Stimulated activated naive CD8-positive, alpha-beta T cell treated with anti-CD3 and anti-CD28 coated beads, Interleukin-15, Interleukin-2, amounts not matched to agents 100 U/mL and 50 U/mL, for 24 hours (primary cell): ENCODE results near the gene PHACTR3.
"Not testable (repeated sequence)": the region's sequence is repeated elsewhere in the genome, so short reads cannot be mapped to it uniquely, and the experiment has no call there.

ENCODE experiments used
- ATAC-seq: fragments of 150-1000 bp; cut with Tn5 transposase; one replicate; pipeline ENCODE4 v1.10.0; 2021
- DNase-seq: peaks from one replicate; pipeline ENCODE4 v3.0.0; 2021

Gene PHACTR3

DNA sequence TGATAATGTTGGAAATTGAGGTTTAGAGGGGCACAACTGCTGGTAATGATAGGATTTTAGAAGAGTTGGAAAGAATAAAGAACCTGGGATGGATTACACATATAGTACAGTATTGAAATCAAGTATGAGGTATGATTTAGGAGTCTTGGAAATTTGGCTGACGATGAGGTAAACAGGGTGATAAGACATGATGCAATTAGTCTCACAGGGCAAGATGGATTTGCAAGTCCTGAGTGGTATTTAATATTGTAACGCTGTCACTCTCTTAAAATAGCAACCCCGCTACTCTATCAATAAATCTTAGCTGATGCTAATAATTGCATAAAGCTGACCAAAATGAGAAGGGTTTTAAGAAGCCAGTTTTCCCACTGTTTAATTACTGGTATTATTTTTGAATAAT lies 258.7 kb downstream of the PHACTR3 start:
- DNase-seq, result no peak
- no peak for ATAC-seq

GRCh38 chr20:59864726-59865125 lies 260.4 kb downstream of the PHACTR3 start:
- no peak for ATAC-seq
- no peak for DNase-seq

DNA sequence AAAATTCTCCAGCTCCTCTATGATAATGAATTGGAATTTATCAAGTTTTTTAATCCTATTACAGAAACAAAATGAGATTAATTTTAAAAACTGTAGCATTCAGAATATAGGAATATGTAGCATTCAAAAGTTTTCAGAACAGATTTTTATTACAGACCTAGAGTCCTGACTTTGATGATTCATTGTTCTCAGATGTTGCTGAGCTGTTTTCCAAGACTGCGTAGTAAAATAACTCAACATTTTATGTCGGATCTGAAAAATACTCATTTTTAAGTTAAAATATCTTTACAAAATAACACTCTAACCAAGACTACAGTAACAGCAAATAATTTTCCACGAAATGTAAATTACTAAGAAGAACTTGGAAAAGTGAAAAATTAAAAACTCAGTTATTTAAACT lies 262.0 kb downstream of the PHACTR3 start:
- no peak for ATAC-seq
- DNase-seq, result no peak

DNA sequence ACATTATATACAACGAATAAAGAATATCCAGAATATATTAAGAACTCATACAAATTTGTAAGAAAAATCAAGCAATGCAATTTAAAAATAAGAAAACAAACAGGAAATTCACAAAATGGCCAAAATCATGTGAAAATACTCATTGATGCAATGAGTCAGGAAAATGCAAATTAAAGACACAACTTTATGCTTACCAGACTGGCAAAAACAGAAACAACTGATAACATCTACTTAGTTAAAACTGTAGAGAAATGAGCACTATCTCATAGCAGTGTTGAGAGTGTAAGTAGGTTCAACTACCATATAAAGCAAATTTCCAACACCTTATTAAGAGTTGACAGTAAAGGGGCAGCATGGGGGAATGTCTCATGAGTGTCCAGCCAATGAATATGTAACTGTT lies 266.8 kb downstream of the PHACTR3 start:
- ATAC-seq, result no peak

DNA sequence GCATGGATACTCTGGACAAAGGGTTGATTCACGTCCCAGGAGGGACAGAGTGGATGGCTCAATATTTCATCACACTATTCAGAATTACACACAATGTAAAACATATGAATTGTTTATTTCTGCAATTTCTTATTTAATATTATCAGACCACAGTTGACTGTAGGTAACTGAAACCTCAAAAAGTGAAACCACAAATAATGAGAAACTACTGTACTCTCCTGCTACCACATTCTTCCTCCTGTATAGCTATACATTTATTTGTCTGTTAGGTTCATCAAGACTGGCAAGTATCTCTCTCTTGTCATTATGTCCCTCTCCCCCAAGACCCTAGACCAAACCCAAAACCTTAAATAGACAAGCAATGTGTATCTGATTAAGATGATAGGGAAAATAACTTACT lies 269.1 kb downstream of the PHACTR3 start:
- DNase-seq, result no peak
- no peak for ATAC-seq

More for the DNA sequence above, 266.8 kb downstream of the PHACTR3 start:
- DNase-seq, result no peak

DNA sequence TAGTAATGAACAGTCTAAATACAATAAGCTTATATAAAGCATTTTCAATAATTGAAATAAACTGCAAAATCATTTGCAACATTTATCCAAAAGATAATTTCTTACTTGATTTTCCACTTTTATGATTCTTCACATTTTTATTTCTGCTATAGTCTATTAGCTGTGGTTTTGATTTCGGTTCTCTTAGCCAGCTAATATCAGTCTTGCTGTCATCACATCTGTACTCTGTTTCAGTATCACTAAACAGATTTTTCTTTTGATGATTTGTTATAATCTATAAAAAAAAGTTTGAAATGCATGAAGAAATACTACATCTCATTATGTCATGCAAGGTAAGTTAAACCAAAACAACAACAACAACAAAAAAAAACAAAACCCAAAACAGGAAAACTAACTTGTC lies 275.9 kb downstream of the PHACTR3 start:
- DNase-seq, result no peak
- ATAC-seq, result no peak

DNA sequence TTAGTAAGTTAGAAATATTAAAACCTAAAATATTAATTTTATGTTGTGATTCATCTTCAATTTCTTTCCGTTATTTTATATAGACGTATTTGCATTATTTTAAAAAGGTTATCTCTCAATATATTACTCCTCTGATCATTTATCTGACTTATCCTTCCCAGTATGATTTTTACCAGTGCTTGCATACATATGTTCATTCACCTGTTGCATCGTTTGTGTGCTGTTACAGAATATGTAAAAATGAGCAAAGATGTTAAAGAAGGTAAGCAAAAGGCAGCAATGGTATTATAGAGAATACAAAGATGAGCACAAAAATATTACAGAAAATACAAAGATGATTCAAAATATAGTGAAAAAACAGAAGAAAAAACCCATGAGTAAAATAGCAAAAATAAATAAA lies 280.2 kb downstream of the PHACTR3 start:
- DNase-seq, result no peak
- ATAC-seq, result no peak

GRCh38 chr20:59888050-59888449 lies 283.7 kb downstream of the PHACTR3 start:
- DNase-seq, result no peak
- ATAC-seq, result no peak

DNA sequence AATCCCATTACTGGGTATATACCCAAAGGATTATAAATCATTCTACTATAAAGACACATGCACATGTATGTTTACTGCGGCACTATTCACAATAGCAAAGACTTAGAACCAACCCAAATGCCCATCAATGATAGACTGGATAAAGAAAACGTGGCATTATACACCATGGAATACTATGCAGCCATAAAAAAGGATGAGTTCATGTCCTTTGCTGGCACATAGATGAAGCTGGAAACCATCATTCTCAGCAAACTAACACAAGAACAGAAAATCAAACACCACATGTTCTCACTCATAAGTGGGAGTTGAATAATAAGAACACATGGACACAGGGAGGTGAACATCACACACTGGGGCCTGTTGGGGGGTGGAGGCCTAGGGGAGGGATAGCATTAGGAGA lies 285.7 kb downstream of the PHACTR3 start:
- not testable (repeated sequence) for DNase-seq, ATAC-seq

- ATAC-seq (no peak), DNase-seq (no peak)
These were observed 287.2 kb downstream of the PHACTR3 start for GRCh38 chr20:59891581-59891980.

- DNase-seq (no peak), ATAC-seq (no peak)
These were observed 291.6 kb downstream of the PHACTR3 start for GRCh38 chr20:59895908-59896307.
